Activated CD8-positive, alpha-beta memory T cell treated with anti-CD3 and anti-CD28 coated beads, Interleukin-2, amount 50 U/mL, for 1 hour (primary cell): ENCODE measurements around the gene FHIT.
"Not testable (repeated sequence)": the region's sequence is repeated elsewhere in the genome, so short reads cannot be mapped to it uniquely, and the experiment has no call there.

Experiments used
- DNase-seq: peaks from one replicate; pipeline ENCODE4 v3.0.0-alpha.2; 2020; ENCODE audit errors: extremely low read depth

The FHIT gene

GRCh38 chr3:59939826-59940426 lies 1311.3 kb downstream of the FHIT start:
- DNase-seq, result no peak

- no peak for DNase-seq
Observed at GRCh38 chr3:59938828-59939227, 1312.4 kb downstream of the FHIT start.

GRCh38 chr3:59937201-59937600 lies 1314.1 kb downstream of the FHIT start:
- DNase-seq, result no peak

GRCh38 chr3:59936472-59936871 lies 1314.8 kb downstream of the FHIT start:
- no peak for DNase-seq

- no peak for DNase-seq
Observed at GRCh38 chr3:59935025-59935424, 1316.2 kb downstream of the FHIT start.

- DNase-seq, result not testable (repeated sequence)
Observed at GRCh38 chr3:59934560-59934959, 1316.7 kb downstream of the FHIT start.

GRCh38 chr3:59930170-59930569 lies 1321.1 kb downstream of the FHIT start:
- no peak for DNase-seq

- no peak for DNase-seq
Observed at GRCh38 chr3:59927056-59927455, 1324.2 kb downstream of the FHIT start.

GRCh38 chr3:59925946-59926345 lies 1325.3 kb downstream of the FHIT start:
- DNase-seq, result no peak

GRCh38 chr3:59922192-59922591 lies 1329.1 kb downstream of the FHIT start:
- DNase-seq, result no peak

- DNase-seq, result no peak
Observed at GRCh38 chr3:59920822-59921221, 1330.4 kb downstream of the FHIT start.

GRCh38 chr3:59919586-59919985 lies 1331.7 kb downstream of the FHIT start:
- DNase-seq, result no peak

GRCh38 chr3:59914251-59914650 lies 1337.0 kb downstream of the FHIT start:
- no peak for DNase-seq

- no peak for DNase-seq
Observed at GRCh38 chr3:59913645-59914044, 1337.6 kb downstream of the FHIT start.

GRCh38 chr3:59908701-59909100 lies 1342.6 kb downstream of the FHIT start:
- no peak for DNase-seq

GRCh38 chr3:59908280-59908679 lies 1343.0 kb downstream of the FHIT start:
- DNase-seq, result no peak

GRCh38 chr3:59904296-59904695 lies 1347.0 kb downstream of the FHIT start:
- DNase-seq, result no peak

GRCh38 chr3:59899061-59899460 lies 1352.2 kb downstream of the FHIT start:
- no peak for DNase-seq

GRCh38 chr3:59895972-59896371 lies 1355.3 kb downstream of the FHIT start:
- no peak for DNase-seq

- no peak for DNase-seq
Observed at GRCh38 chr3:59894425-59895121, 1356.7 kb downstream of the FHIT start.

- no peak for DNase-seq
Observed at GRCh38 chr3:59890639-59891038, 1360.6 kb downstream of the FHIT start.

- no peak for DNase-seq
Observed at GRCh38 chr3:59886790-59887189, 1364.5 kb downstream of the FHIT start.

GRCh38 chr3:59885899-59886400 lies 1365.3 kb downstream of the FHIT start:
- DNase-seq, result no peak

GRCh38 chr3:59885101-59885500 lies 1366.2 kb downstream of the FHIT start:
- no peak for DNase-seq
